Measurements from ENCODE around the gene PNMA8B.

Gene PNMA8B

GRCh38 chr19:46495786-46496099 is at the start of gene PNMA8B:
Gene PNMA8B (minus strand): TSS chr19:46495867. CDS start chr19:46495465, 402 bp downstream.
- Histone ChIP-seq H4K20me1 (ENCODE audit: insufficient read depth) (no peaks in the 10 kb centered on the region), H3K27me3 (ENCODE audit: insufficient read depth, low read depth) (peaks cover 92% of the 10 kb centered on the region), H3K9ac (no peak within 1 kb of the TSS), H3K79me2 (ENCODE audit: insufficient read depth, low read depth) (no peaks in the 10 kb centered on the region), H3K4me3 (IDR thresholded peaks at IDR 0.05; ENCODE audit: insufficient read depth, low read depth, low read length) (no peak within 1 kb of the TSS), H3K4me2 (no peak within 1 kb of the TSS), H3K4me1 (ENCODE audit: low read depth, poor library complexity, severe bottlenecking) (no peaks in the 10 kb centered on the region), H3K27ac (no peak within 1 kb of the TSS), H2AFZ (ENCODE audit: low read depth) (no peak within 1 kb of the TSS), H3K36me3 (ENCODE audit: insufficient read depth) (no peaks in the 10 kb centered on the region)
- TF ChIP-seq CTCF (conservative IDR thresholded peaks at IDR 0.05; ENCODE audit: low read depth, low read length): no peak

- Histone ChIP-seq H3K9ac (no peak overlapping the region), H3K27ac (no peak overlapping the region)
- TF ChIP-seq CTCF (conservative IDR thresholded peaks at IDR 0.05; ENCODE audit: low read depth, low read length): no peak
These were observed 49.0 kb upstream of the PNMA8B start for GRCh38 chr19:46544651-46545050.

GRCh38 chr19:46542428-46543230 is 47.0 kb upstream of the PNMA8B start:
- H3K36me3 ChIP-seq (ENCODE audit: insufficient read depth): no peaks in the 10 kb centered on the region
- H3K4me2 ChIP-seq: no peak overlapping the region
- H3K79me2 ChIP-seq (ENCODE audit: insufficient read depth, low read depth): no peaks in the 10 kb centered on the region
- no peak overlapping the region for H2AFZ ChIP-seq (ENCODE audit: low read depth)
- peak; percentile 96 for TF ChIP-seq CTCF (conservative IDR thresholded peaks at IDR 0.05; ENCODE audit: low read depth, low read length)
- H3K27ac ChIP-seq: no peak overlapping the region
- no peaks in the 10 kb centered on the region for H4K20me1 ChIP-seq (ENCODE audit: insufficient read depth)
- H3K4me3 ChIP-seq (IDR thresholded peaks at IDR 0.05; ENCODE audit: insufficient read depth, low read depth, low read length): no peak overlapping the region
- peaks cover 37% of the 10 kb centered on the region; the same call in 1 of the 2 replicates for H3K27me3 ChIP-seq (ENCODE audit: insufficient read depth, low read depth)
- H3K9ac ChIP-seq: no peak overlapping the region
- no peaks in the 10 kb centered on the region for H3K4me1 ChIP-seq (ENCODE audit: low read depth, poor library complexity, severe bottlenecking)

More at GRCh38 chr19:46544651-46545050, 49.0 kb upstream of the PNMA8B start:
- 0 out of 2 replicates have a peak overlapping the region, but pooled peaks have one; percentile 4 for H2AFZ ChIP-seq (ENCODE audit: low read depth)
- H3K4me1 ChIP-seq (ENCODE audit: low read depth, poor library complexity, severe bottlenecking): no peaks in the 10 kb centered on the region
- H3K4me2 ChIP-seq: no peak overlapping the region
- peaks cover 25% of the 10 kb centered on the region; the same call in 1 of the 2 replicates for H3K27me3 ChIP-seq (ENCODE audit: insufficient read depth, low read depth)
- H4K20me1 ChIP-seq (ENCODE audit: insufficient read depth): no peaks in the 10 kb centered on the region
- no peak overlapping the region for H3K4me3 ChIP-seq (IDR thresholded peaks at IDR 0.05; ENCODE audit: insufficient read depth, low read depth, low read length)
- H3K79me2 ChIP-seq (ENCODE audit: insufficient read depth, low read depth): no peaks in the 10 kb centered on the region
- no peaks in the 10 kb centered on the region for H3K36me3 ChIP-seq (ENCODE audit: insufficient read depth)

- H3K4me2 ChIP-seq: no peak overlapping the region
- H3K27ac ChIP-seq: no peak overlapping the region
- H3K36me3 ChIP-seq (ENCODE audit: insufficient read depth): no peaks in the 10 kb centered on the region
- H4K20me1 ChIP-seq (ENCODE audit: insufficient read depth): no peaks in the 10 kb centered on the region
- H3K4me1 ChIP-seq (ENCODE audit: low read depth, poor library complexity, severe bottlenecking): no peaks in the 10 kb centered on the region
- H3K79me2 ChIP-seq (ENCODE audit: insufficient read depth, low read depth): no peaks in the 10 kb centered on the region
- H3K27me3 ChIP-seq (ENCODE audit: insufficient read depth, low read depth): peaks cover 82% of the 10 kb centered on the region
- no peak overlapping the region for H3K4me3 ChIP-seq (IDR thresholded peaks at IDR 0.05; ENCODE audit: insufficient read depth, low read depth, low read length)
- H2AFZ ChIP-seq (ENCODE audit: low read depth): no peak overlapping the region
- no peak overlapping the region for H3K9ac ChIP-seq
- peak; percentile 98 for TF ChIP-seq CTCF (conservative IDR thresholded peaks at IDR 0.05; ENCODE audit: low read depth, low read length)
These were observed 41.8 kb upstream of the PNMA8B start for GRCh38 chr19:46537136-46538097.

Measured in KMS-11 (cell line).